Endothelial cell of umbilical vein (primary cell): ENCODE results near the gene WDR4. TPM values are rescaled to one million over a fixed set of nuclear protein-coding genes. Genes with fewer than 3 reads are reported as not detected.
"Not testable (repeated sequence)": the region's sequence is repeated elsewhere in the genome, so short reads cannot be mapped to it uniquely, and the experiment has no call there.

Experiments used
- BruUV-seq: library from RNA; stranded (reverse); fragments of 400-500 nt; replicated peaks from 2 replicates; lab custom pipeline; 2021; lab: Mats Ljungman, UMichigan
- CTCF ChIA-PET: fragments of 300-600, 350-600 bp; sonication (Branson Sonifier 250); formaldehyde crosslinking; loops from one replicate; lab custom pipeline; 2021; ENCODE audit warnings: antibody characterized with exemption, inconsistent platforms; lab: Charles Lee
- POLR2A ChIA-PET: fragments of 300-600, 350-600 bp; sonication (Branson Sonifier 250); formaldehyde crosslinking; loops from one replicate; lab custom pipeline; 2021; ENCODE audit warnings: antibody characterized with exemption, inconsistent platforms; lab: Charles Lee
- DNase-seq: peaks from one replicate; pipeline ENCODE4 v3.0.0-alpha.2; 2011; ENCODE audit warnings: low read depth, low spot score
- FAIRE-seq: peaks from 2 replicates; lab custom pipeline; 2011; peaks lifted over from hg19 to GRCh38; lab: Jason Lieb, UNC
- H2AFZ ChIP-seq: 2 replicates; pipeline ENCODE4 v1.6.0; 2012; ENCODE audit warnings: low read depth, low read length, control low read depth, inconsistent platforms
- H3K27ac ChIP-seq: 2 replicates; pipeline ENCODE4 v1.5.1; 2011; ENCODE audit warnings: low read depth, mild to moderate bottlenecking, control low read depth, low read length, moderate library complexity; ENCODE audit not compliant: insufficient read depth
- H3K27me3 ChIP-seq, 2 experiments: 2 replicates each; pipeline versions ENCODE4 v1.6.0 to v1.6.1; 2011; ENCODE audit warnings: low read length in 2 of 2, mixed read lengths in 1 of 2; ENCODE audit not compliant: control insufficient read depth in 2 of 2, insufficient read depth in 2 of 2
- H3K36me3 ChIP-seq, 2 experiments: 2 replicates in 1 of 2; 3 replicates in 1 of 2; pipeline ENCODE4 v1.5.1; 2011; ENCODE audit warnings: low read length in 2 of 2, mild to moderate bottlenecking in 1 of 2, moderate library complexity in 1 of 2; ENCODE audit not compliant: control insufficient read depth in 2 of 2, insufficient read depth in 2 of 2; ENCODE audit errors: extremely low read depth in 1 of 2
- H3K4me1 ChIP-seq: 3 replicates; pipeline ENCODE4 v1.5.1; 2011; ENCODE audit warnings: mild to moderate bottlenecking, low read length; ENCODE audit not compliant: control insufficient read depth, insufficient read depth; ENCODE audit errors: extremely low read depth
- H3K4me2 ChIP-seq: 2 replicates; pipeline ENCODE4 v1.6.1; 2011; ENCODE audit warnings: low read length, control low read depth, mixed read lengths; ENCODE audit not compliant: insufficient read depth
- H3K4me3 ChIP-seq, 3 experiments: fragments of 200-600 bp in 1 of 3; sonication (generic), shearing (Covaris generic) in 1 of 3; replicated peaks in 1 of 3; 2 replicates each; pipeline ENCODE4 v1.5.1; 2011 to 2016; ENCODE audit warnings: control low read depth in 3 of 3, low read length in 3 of 3, mild to moderate bottlenecking in 2 of 3, inconsistent platforms in 1 of 3, low read depth in 1 of 3, moderate library complexity in 1 of 3; ENCODE audit not compliant: insufficient read depth in 1 of 3
- H3K79me2 ChIP-seq: 2 replicates; pipeline ENCODE4 v1.6.0; 2012; ENCODE audit warnings: low read length, inconsistent platforms; ENCODE audit not compliant: control insufficient read depth, insufficient read depth
- H3K9ac ChIP-seq: replicated peaks from 2 replicates; pipeline ENCODE3; 2011; ENCODE audit warnings: low read length, control low read depth; ENCODE audit not compliant: insufficient read depth; ENCODE audit errors: extremely low read depth
- H3K9me1 ChIP-seq: replicated peaks from 3 replicates; pipeline ENCODE4 v1.6.0; 2011; ENCODE audit warnings: mild to moderate bottlenecking, low read length; ENCODE audit not compliant: control insufficient read depth, insufficient read depth; ENCODE audit errors: extremely low read depth
- H3K9me3 ChIP-seq: replicated peaks from 2 replicates; pipeline ENCODE4 v1.5.1; 2012; ENCODE audit warnings: low read length, inconsistent platforms; ENCODE audit not compliant: control insufficient read depth, insufficient read depth
- H4K20me1 ChIP-seq: replicated peaks from 2 replicates; pipeline ENCODE3; 2011; ENCODE audit warnings: mild to moderate bottlenecking, low read length; ENCODE audit not compliant: control insufficient read depth, insufficient read depth; ENCODE audit errors: extremely low read depth
- EZH2 ChIP-seq: IDR thresholded peaks from 2 replicates; pipeline ENCODE4 v1.6.1; 2012; ENCODE audit warnings: borderline replicate concordance, low read depth, mild to moderate bottlenecking, moderate library complexity, low read length, inconsistent platforms; ENCODE audit not compliant: severe bottlenecking
- FOS ChIP-seq: IDR thresholded peaks from 2 replicates; pipeline ENCODE4 v1.6.1; 2011; ENCODE audit warnings: mild to moderate bottlenecking, low read length, moderate library complexity, borderline replicate concordance; ENCODE audit not compliant: insufficient read depth
- GATA2 ChIP-seq: IDR thresholded peaks from 2 replicates; pipeline ENCODE4 v1.7.0; 2011; ENCODE audit warnings: low read depth, mild to moderate bottlenecking, moderate library complexity, mixed read lengths, low read length; ENCODE audit not compliant: insufficient read length, insufficient read depth
- JUN ChIP-seq: IDR thresholded peaks from 2 replicates; pipeline ENCODE4 v1.6.1; 2011; ENCODE audit warnings: borderline replicate concordance, low read depth; ENCODE audit not compliant: insufficient read length, insufficient read depth
- MYC ChIP-seq: IDR thresholded peaks from one replicate; pipeline ENCODE4 v1.6.1; 2011; ENCODE audit warnings: mild to moderate bottlenecking, low read depth, low read length
- POLR2A ChIP-seq: IDR thresholded peaks from 2 replicates; pipeline ENCODE4 v1.6.1; 2012; ENCODE audit warnings: low read depth, mild to moderate bottlenecking, control low read depth, low read length
- POLR2AphosphoS5 ChIP-seq: IDR thresholded peaks from 2 replicates; pipeline ENCODE4 v1.6.1; 2012; ENCODE audit warnings: low read depth, mild to moderate bottlenecking, control low read depth, low read length, moderate library complexity; ENCODE audit not compliant: insufficient read depth
- dilution Hi-C: fragments of 300-500 bp; cut with MboI; formaldehyde crosslinking; loops from one replicate; pipeline ENCODE4 v1.15.0; 2019; ENCODE audit warnings: low sequenced_read_pairs; ENCODE audit not compliant: extremely low pct_ligation_motif_present
- intact Hi-C: fragments of 100-400 bp; cut with micrococcal nuclease; formaldehyde crosslinking; loops from one replicate; pipeline ENCODE4 v1.10.0; 2022
- polyA plus RNA-seq, 4 experiments: library from polyadenylated mRNA; depleted of rRNA in 3 of 4; stranded (reverse) in 3 of 4; unstranded in 1 of 4; fragments of >200 nt; gene quantifications; 2 replicates each; pipeline versions ENCODE4 v1.2.1 to v1.2.3, GENCODE V29; 2011 to 2012; ENCODE audit warnings: missing spikeins in 1 of 4
- total RNA-seq: library from RNA; stranded (reverse); gene quantifications from 2 replicates; pipeline ENCODE4 v1.2.3, GENCODE V29; 2021
- TF ChIP-seq, protein P1 (sequence below), 2 donors: IDR thresholded peaks; 1 replicate in 1 of 2; 2 replicates in 1 of 2; pipeline ENCODE4 v1.5.1; 2011; ENCODE audit warnings: low read length in 2 of 2, mild to moderate bottlenecking in 2 of 2, moderate library complexity in 2 of 2, control low read depth in 1 of 2, inconsistent platforms in 1 of 2, low read depth in 1 of 2; ENCODE audit not compliant: insufficient read depth in 1 of 2; ENCODE audit errors: extremely low read depth in 1 of 2
- TF ChIP-seq, protein P2 (sequence below): IDR thresholded peaks from 2 replicates; pipeline ENCODE4 v1.6.1; 2011; ENCODE audit not compliant: insufficient read depth, insufficient read length

The WDR4 gene
- total and polyA plus RNA-seq, 2 donors (not counting 3 experiments of a cell fraction or from before 2014, with no cell fraction given): 24.5 to 40.0 TPM

DNA sequence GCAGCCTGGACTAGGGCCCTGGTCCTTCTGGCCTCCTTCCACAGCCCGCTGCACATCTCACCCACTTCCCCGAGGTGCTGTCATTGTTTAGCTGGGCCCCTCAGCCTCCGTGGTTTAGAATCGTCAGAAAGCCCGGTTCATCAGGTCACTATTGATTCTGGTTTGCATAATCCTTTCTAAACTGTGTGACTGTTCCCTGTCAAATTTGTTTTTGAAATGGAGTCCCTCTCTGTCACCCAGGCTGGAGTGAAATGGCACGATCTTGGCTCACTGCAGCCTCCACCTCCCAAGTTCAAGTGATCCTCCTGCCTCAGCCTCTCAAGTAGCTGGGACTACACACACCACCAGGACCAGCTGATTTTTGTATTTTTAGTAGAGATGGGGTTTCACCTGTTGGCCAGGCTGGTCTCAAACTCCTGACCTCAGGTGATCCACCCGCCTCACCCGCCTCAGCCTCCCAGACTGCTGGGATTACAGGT is 41.1 kb downstream of the WDR4 start:
- H3K79me2 ChIP-seq, H3K4me3 ChIP-seq, H2AFZ ChIP-seq, H3K27me3 ChIP-seq, DNase-seq, dilution Hi-C loops, H3K9me1 ChIP-seq, CTCF ChIA-PET, H3K27ac ChIP-seq, H3K4me1 ChIP-seq, POLR2A ChIA-PET, H3K9me3 ChIP-seq, intact Hi-C loops, H3K9ac ChIP-seq, H3K4me2 ChIP-seq, H4K20me1 ChIP-seq, FAIRE-seq, BruUV-seq: not testable (repeated sequence)
- peaks cover 0 to 18% of the 10 kb centered on the region in 2 experiments for H3K36me3 ChIP-seq

DNA sequence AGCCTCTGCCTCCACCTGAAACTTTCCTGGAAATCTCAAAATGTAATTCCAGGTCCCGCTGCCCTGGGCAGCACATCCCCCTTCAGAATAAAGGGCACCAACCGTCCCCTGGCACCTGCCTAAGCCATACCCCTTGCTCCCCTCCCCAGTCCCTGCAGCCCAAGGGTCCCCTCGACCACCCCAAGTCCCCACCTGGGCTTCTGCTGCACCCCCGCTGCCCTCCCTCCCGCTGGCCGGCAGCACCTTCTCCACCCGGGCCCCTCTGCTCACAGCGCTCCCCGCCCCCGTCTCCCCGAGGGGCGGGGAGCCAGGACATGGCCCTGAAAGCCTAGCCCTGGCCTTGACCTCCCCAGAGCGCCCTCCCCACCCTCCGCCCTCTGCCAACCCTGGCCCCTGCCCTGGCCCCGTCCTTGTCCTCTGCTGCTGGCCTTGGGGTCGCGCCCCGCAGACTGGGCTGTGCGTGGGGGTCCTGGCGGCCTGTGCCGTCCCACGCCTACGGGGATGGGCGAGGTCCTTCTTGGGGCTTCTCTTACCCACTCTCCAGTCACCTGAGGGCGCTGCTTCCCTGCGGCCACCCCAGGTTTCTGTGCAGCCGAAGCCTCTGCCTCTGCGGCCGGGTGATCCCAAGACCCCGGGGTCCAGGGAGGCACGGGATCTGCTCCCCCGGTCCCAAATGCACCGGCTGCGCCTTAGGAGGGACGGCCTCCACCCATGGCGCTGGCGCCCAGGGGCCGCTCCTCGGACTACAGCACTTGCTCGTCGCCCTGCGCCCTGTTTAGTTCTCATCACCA is 41.7 kb downstream of the WDR4 start:
- no peaks in the 10 kb centered on the region for H3K4me1 ChIP-seq
- H3K27ac ChIP-seq: no peak overlapping the region
- no peak overlapping the region for H2AFZ ChIP-seq
- intact Hi-C loops: no loop called here
- no peak for DNase-seq
- no peak overlapping the region for H3K9ac ChIP-seq
- H3K27me3 ChIP-seq: peaks cover 0 to 1% of the 10 kb centered on the region in 2 experiments
- no peak for FAIRE-seq
- ChIA-PET POLR2A (no interaction called here), CTCF (no interaction called here)
- BruUV-seq: no TSS peak
- H3K36me3 ChIP-seq: peaks cover 0 to 18% of the 10 kb centered on the region in 2 experiments
- no peaks in the 10 kb centered on the region for H3K79me2 ChIP-seq
- no peak overlapping the region for H3K4me3 ChIP-seq
- TF ChIP-seq POLR2A (no peak), POLR2AphosphoS5 (no peak), EZH2 (no peak), FOS (no peak), GATA2 (no peak), MYC (no peak), JUN (no peak)
- TF ChIP-seq, protein P1, sequence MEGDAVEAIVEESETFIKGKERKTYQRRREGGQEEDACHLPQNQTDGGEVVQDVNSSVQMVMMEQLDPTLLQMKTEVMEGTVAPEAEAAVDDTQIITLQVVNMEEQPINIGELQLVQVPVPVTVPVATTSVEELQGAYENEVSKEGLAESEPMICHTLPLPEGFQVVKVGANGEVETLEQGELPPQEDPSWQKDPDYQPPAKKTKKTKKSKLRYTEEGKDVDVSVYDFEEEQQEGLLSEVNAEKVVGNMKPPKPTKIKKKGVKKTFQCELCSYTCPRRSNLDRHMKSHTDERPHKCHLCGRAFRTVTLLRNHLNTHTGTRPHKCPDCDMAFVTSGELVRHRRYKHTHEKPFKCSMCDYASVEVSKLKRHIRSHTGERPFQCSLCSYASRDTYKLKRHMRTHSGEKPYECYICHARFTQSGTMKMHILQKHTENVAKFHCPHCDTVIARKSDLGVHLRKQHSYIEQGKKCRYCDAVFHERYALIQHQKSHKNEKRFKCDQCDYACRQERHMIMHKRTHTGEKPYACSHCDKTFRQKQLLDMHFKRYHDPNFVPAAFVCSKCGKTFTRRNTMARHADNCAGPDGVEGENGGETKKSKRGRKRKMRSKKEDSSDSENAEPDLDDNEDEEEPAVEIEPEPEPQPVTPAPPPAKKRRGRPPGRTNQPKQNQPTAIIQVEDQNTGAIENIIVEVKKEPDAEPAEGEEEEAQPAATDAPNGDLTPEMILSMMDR (IDR thresholded peaks at IDR 0.05; ENCODE audit: extremely low read depth in 1 of 2, insufficient read depth in 1 of 2, low read depth in 1 of 2, low read length in 2 of 2): no peak
- TF ChIP-seq, protein P2, sequence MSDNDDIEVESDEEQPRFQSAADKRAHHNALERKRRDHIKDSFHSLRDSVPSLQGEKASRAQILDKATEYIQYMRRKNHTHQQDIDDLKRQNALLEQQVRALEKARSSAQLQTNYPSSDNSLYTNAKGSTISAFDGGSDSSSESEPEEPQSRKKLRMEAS: no peak
- dilution Hi-C loops: no loop called here
- no peaks in the 10 kb centered on the region for H3K9me3 ChIP-seq
- H4K20me1 ChIP-seq: no peaks in the 10 kb centered on the region
- H3K4me2 ChIP-seq: no peak overlapping the region
- H3K9me1 ChIP-seq: no peaks in the 10 kb centered on the region
